HG03460 (cell line): ENCODE data around the gene KRTAP20-2.

Experiments
- ATAC-seq: cut with Tn5 transposase; IDR thresholded peaks from one replicate; pipeline ENCODE4 v1.9.1; 2021; ENCODE audit not compliant: unreplicated experiment

Gene KRTAP20-2

DNA sequence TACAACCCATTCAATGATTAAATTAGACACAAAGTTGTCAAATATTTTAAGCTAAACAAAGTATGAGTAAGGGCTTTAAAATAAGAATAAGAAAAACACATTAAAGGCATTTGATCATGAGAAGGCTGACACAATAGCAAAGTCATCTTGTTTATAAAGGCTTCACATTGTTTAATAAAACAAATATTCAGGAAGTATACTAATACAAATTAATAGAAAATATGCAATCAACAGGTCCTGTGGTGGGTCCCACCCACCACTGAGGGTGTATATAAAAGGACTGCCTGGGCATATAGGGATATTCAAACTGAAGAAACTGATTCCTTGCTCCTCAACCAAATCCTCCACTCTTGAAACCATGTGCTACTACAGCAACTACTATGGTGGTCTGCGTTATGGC is at the start of gene KRTAP20-2:
Gene KRTAP20-2, plus strand, starts transcription at position 301 of the 400 bp plus-strand sequence. Its CDS starts 58 bp downstream, at position 359.
- no peak for ATAC-seq

DNA sequence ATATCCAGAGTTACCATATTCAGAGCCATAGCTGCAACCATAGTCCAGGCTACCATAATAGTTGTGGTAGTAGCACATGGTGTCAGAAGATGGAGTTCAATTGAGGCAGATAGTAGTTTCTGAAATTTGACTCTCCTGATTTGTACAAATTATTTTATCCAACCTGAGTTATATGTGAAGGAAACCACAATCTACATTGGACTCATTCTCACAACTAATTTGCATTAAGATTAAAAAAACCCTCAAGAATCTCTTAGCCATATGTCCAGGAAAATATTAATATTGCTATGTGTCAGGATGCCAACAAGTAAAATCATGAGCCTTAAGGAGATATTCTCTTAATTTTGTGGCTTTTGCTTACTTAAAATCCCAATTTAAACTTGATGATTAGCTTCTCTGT is 44.7 kb upstream of the KRTAP20-2 start, which contains the start of gene KRTAP22-2:
Gene KRTAP22-2, minus strand, starts transcription at position 101 of the 400 bp plus-strand sequence.
- ATAC-seq = no peak

DNA sequence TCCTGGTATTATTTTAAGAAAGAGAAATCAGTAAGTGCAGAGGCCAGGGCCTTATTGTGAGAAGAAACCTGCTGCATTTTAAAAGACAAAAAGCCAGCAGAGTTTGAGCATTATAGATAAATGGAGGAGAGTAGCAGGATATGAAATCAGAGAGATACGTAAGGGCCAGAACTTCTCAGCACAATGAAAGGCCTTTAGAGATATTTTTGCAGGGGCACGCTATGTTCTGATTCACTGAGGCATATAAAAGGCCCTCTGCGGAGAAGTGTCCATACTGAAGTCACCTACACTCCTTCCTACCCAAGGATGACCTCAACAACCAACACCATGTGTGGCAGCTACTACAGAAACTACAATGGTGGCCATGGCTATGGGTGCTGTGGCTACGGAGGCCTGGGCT is 42.9 kb upstream of the KRTAP20-2 start, which contains the start of gene KRTAP6-3:
Gene KRTAP6-3, plus strand, starts transcription at position 301 of the 400 bp plus-strand sequence. Its CDS starts 6 bp downstream, at position 307.
- no peak for ATAC-seq

DNA sequence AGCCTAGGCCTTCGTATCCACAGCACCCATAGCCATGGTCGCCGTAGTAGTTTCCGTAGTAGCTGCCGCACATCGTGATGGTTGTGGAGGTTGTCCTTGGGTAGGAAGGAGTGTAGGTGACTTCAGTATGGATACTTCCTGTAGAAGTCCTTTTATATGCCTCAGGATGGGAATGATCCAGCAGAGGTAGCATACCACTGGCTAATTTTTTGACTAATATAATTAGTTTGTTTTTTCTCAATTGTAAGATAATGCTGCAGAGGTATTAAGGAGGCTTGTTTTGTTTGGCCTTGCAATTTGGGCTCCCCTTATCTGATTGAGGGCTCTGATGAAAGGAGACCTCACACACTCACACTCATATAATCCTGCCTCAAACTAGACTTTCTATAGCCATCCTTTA is 36.2 kb upstream of the KRTAP20-2 start, which contains the start of gene KRTAP6-2:
Gene KRTAP6-2, minus strand, starts transcription at position 101 of the 400 bp plus-strand sequence. Its CDS starts 28 bp downstream, at position 73.
- no peak for ATAC-seq

DNA sequence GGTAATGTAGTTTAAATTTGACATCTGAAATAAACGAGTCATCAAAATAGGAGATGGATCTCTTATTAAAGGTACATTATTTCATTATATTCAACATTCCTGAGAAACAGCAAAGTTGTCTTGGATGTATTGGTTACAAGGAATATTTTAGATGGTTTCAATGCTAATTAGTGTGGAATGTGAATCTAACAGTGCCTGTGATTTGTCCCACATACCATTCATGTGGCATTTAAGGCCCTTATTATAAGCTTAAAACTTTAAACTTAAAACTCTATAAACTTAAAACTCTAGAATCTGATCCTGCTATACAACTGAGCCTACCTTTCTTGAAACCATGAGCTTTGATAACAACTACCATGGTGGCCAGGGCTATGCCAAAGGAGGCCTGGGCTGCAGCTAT is 34.2 kb upstream of the KRTAP20-2 start, which contains the start of gene KRTAP22-1:
Gene KRTAP22-1, plus strand, starts transcription at position 301 of the 400 bp plus-strand sequence.
- no peak for ATAC-seq

DNA sequence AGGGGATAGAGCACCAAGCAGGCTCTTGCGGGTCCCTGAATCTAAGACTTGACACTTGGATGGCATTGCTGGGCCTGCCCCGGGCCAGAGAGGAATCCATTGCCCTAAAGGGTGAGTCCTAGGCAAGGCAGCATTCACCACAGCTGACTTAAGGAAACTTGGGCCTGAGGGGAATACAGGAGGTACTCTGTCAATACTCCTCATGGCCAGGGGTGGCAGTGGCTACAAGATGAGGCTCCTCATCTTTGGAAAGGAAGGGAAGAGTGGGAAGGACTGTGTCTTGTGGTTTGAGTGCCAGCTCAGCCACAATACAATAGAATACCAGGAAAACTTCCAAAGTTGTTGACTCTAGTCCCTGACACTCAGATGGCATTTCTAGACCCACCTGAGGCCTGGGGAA is 29.0 kb upstream of the KRTAP20-2 start:
- ATAC-seq = no peak

DNA sequence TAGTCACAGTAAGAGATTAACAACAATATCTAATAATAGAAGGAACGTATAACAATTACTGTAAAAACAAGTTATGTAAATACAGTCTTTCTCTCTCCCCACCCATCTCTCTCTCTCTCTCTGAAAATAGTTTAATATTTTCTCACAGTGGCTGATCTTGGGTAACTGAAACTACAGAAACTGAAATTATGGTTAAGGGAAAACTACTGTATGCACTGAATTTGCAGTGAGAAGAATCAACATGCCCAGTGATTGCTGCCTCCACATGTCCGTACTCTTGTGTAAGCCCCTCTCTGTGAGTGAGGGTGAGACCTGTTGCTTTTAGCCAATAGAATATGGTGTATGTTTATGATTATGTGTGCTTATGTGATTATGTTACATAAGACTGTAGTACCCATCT is 22.9 kb upstream of the KRTAP20-2 start:
- no peak for ATAC-seq

DNA sequence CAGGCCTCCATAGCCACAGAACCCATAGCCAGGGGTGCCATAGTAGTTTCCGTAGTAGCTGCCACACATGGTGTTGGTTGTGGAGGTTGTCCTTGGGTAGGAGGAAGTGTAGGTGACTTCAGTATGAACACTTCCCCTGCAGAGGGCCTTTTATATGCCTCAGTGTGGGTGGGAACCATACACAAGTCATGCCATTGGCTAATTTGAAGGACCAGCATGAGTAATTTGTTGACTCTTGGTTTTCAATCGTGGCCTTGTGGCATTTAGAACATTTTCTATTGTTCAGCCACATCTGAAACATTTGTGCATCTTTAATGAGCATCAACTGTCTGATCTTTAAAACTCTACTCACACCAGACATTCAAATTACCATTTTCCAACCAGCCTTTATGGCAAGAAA is 21.2 kb upstream of the KRTAP20-2 start, which contains the start of gene KRTAP6-1:
Gene KRTAP6-1, minus strand, starts transcription at position 95 of the 400 bp plus-strand sequence. Its CDS starts 26 bp downstream, at position 69.
- ATAC-seq = no peak

DNA sequence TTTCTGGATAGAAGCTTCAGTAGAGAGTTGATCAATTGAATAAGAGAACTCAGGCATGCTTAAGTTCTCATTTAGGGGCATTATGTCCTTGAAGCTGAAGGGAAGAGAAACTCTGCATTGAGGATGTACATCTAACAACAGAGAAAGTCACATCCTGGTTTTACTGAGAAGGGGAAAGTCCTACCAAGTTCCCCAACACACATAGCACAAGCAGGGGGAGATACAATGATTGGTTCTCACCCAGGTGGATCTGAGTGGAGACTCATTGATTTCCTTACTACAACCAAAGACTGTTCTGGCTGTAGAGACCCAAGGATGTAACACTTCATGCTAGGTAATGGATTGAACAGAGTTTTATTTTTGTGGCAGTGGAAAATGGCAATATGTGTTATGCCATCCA is 19.8 kb upstream of the KRTAP20-2 start:
- no peak for ATAC-seq

DNA sequence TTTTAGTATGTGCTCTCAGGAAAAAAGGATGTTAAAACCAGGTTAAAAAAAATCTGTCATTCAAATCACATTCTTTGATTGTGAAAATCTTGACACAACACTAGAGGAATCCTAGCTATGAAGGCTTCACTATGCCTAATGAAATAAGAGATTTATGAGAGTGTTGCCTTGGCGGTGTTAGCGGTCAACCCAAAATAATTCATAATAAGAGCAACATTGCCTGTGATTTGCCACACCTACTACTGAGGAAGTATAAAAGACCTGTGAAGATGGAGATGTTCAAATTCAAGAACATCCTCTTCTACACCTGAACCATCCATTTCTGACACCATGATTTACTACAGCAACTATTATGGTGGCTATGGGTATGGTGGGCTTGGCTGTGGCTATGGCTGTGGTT is 18.9 kb upstream of the KRTAP20-2 start, which contains the start of gene KRTAP20-1:
Gene KRTAP20-1, plus strand, starts transcription at position 301 of the 400 bp plus-strand sequence. Its CDS starts 30 bp downstream, at position 331.
- no peak for ATAC-seq

DNA sequence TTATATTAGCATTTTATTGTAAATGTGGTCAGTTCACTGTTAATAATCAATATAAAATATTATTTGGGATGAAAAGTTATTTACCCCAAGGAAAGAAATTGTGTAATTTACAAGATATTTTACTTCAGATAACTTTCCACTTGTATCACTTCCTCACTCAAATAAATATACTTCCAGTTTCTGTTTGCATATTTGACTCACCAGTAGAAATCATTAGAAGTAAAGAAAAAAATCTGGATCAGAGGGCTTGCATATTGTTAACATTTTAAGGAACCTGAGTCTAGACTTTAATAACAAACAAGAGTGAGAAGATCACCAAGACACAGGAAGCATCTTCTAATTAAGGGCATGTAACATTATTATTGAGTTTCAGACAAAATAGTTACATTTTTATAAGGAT is 14.9 kb upstream of the KRTAP20-2 start:
- ATAC-seq = no peak

DNA sequence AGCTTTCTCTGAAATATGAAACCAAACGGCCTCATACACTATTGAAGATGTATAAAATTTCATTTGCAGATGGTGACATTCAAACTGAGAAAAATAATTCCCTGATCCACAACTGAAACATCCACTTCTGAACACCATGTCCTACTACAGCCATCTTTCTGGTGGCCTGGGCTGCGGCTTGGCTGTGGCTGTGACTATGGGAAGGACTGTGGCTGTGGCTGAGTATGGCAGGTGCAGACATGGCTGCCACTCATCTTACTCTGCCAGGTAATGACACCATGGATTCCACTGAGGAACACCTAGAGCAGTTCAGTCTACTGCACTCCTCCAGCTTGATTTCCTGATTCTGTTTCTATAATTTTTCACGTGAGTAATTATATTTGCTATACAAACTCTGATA is 14.5 kb upstream of the KRTAP20-2 start, which contains the start of gene KRTAP20-4:
Gene KRTAP20-4, plus strand, starts transcription at position 106 of the 400 bp plus-strand sequence.
- no peak for ATAC-seq

DNA sequence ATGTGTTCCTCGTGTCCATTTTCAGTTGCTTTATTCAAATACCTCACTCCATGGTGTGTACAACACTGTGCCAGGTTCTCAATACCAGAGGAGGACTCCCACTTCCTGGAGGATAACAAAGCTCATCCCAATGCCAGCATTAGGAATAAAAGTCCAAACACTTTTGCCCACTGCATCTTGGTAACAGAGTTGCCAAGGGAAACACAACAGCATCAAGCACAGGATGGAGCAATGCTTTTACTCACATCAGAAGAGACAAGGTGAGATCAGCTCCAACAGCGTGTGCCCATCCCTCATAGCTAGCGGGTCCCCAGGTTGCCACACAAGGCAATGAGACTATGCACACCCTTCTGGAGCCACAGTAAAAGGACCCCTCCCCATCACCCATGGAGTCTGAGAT is 11.6 kb upstream of the KRTAP20-2 start:
- no peak for ATAC-seq

DNA sequence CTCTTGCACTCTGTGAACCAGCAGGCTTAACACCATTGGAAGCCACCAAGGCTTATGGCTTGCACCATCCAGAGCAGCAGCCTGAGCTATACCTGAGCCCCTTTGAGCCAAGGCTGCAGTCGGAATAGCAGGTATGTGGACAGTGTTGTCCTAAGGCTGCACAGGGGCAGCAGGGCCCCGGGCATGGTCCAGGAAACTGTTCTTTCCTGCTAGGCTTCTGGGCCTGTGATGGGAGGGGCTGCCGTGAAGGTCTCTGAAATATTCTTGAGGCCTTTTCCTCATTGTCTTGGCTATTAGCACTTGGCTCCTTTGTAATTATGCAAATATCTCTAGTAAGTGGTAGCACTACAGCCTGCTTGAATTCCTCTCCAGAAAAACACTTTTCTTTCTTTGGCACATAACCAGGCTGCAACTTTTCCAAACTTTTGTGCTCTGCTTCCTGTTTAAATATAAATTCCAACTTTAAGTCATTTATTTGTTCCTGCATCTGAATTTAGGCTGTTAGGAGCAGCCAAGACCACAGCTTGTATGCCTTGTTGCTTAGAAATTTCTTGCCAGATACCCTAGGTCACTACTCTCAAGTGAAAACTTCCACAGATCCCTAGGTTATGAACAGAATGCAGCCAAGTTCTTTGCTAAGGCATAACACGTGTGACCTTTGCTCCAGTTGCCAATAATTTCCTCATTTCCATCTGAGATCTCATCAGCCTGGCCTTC is 9.4 kb upstream of the KRTAP20-2 start:
- ATAC-seq = no peak

DNA sequence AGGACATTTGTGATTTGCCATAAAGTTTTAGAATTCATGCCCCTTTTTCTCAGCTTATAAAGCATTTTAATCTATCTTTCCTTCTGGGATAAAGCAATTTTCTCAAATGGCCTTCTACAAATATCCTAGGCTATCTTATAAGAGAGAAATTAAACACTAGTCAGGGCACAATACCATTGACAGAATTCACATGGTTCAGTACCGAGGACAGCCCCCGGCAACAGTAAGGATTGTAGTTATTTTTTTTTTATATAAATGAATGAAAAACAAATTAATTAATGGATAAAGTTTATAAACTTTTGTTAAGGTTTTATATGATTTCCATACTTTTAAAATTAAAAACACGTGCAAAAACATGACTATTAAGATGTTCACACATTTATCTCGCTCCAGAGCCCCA is 6.9 kb upstream of the KRTAP20-2 start:
- no peak for ATAC-seq

DNA sequence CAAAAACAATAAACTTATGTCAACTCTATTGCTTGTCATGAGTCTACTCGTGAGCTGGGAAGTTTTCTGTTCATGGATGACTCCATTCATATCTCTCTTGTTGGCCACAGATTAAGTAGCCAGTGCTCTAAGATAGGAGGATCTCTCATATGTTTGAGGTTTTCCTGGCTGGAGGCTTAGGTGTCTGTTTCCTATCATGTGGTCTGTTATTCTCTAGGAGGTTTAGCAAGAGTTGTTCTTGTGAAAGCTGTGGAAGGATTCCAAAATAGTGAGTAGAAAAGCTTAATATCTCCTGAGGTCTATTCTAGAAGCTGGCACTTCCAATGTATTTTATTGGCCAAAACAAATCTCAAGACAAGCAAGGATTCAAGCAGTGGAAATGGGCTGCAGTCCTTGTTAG is 5.8 kb upstream of the KRTAP20-2 start:
- ATAC-seq = no peak

DNA sequence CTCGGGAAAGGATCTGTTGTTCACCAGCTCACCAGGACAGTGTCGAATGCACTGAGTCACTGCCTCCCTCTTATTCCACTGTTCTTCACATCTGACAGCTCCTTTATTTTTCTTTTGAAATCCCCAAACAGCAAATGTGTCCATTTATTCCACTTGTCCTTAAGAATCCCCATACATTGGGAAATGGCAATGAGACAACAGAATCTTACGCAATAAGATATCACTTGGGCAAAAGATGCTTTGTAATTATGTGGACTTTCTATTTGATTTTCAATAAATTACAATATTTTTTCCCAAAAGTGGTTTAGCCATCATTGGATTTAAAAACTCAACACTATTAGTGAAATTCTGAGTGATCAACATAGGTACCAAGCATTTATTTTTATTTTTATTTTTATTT is 3.7 kb downstream of the KRTAP20-2 start:
- no peak for ATAC-seq

DNA sequence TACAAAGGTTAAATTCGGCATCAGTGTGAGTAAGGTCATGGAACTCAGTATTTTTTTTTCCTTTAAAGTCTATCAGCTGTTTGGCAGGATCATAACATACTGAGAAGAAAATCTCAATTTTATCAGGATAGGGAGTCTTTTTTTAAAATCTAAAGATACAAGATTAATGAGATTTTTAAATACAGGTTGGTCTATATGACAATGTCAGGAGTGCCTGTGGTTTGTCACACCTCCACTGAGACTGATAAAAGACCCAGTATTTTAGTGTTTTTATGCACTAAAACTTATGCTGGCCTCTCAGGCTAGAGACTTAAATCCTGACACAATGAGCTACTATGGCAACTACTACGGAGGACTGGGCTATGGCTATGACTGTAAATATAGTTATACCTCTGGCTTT is 7.6 kb downstream of the KRTAP20-2 start, which contains the start of gene KRTAP20-3:
Gene KRTAP20-3, plus strand, starts transcription at position 301 of the 400 bp plus-strand sequence.
- ATAC-seq = no peak

DNA sequence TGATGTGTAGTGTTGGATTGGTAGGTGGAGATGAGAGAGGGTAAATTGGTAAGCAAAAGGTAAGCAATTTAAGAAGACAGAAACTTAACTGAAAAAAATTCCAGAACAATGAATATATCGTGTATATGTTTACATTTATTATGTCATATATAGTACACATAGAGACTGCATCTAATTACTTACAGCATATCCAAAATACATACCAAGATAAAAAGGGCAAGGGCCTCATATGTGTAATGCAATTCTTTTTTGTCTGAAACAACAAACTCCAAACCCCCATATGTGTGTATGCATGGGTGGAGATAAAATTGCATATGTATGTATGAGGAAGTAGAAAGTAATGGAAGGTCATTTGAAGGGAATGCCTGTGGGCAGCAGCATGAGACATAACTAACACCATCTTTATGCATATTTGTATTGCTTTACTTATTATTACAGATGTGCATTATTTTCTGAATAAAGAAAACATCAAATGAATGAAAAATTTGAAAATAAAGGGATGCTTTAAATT is 12.0 kb downstream of the KRTAP20-2 start:
- no peak for ATAC-seq

DNA sequence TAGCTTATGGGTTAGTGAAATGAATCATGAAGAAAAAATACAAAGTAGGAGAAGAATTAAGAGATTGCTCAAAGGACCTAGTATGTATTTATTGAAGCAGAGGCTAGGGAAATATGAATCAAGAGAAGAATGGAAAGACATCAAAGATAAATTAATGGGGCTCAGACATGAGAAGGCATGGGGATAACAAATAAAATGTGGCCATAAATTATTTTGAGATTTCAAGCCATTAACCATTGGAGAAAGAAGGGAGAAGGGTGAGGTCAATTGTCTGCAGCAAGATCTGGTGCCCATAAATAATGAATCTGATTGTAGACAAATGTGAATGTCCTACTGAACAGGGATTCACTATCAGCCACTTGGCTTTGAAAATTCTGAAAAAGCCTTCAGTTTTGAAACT is 17.9 kb downstream of the KRTAP20-2 start:
- ATAC-seq = no peak

DNA sequence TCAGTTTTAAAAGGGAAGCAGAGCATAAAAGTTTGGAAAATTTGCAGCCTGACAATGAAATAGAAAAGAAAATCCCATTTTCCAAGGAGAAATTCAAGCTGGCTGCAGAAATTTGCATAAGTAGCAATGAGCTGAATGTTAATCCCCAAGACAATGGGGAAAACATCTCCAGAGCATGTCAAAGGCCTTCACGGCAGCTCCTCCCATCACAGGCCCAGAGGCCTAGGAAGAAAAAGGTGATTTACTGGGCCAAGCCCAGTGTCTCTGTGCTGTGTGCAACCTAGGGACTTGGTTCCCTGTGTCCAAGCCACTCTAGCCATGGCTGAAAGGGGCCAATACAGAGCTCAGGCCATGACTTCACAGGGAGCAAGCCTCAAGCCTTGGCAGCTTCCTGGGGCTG is 33.8 kb downstream of the KRTAP20-2 start:
- ATAC-seq = no peak
